GM19043 (cell line): ENCODE measurements around the gene RPL27.
"Not testable (repeated sequence)": the region's sequence is repeated elsewhere in the genome, so short reads cannot be mapped to it uniquely, and the experiment has no call there.

Source experiments
- ATAC-seq: cut with Tn5 transposase; IDR thresholded peaks from one replicate; pipeline ENCODE4 v1.9.1; 2021; ENCODE audit warnings: low read depth; ENCODE audit not compliant: unreplicated experiment

The RPL27 gene

GRCh38 chr17:42997984-42998938, at the start of gene RPL27:
Gene RPL27, plus strand, starts transcription at chr17:42998419. Its CDS starts 332 bp downstream, at chr17:42998751.
- ATAC-seq: peak; percentile 91

DNA sequence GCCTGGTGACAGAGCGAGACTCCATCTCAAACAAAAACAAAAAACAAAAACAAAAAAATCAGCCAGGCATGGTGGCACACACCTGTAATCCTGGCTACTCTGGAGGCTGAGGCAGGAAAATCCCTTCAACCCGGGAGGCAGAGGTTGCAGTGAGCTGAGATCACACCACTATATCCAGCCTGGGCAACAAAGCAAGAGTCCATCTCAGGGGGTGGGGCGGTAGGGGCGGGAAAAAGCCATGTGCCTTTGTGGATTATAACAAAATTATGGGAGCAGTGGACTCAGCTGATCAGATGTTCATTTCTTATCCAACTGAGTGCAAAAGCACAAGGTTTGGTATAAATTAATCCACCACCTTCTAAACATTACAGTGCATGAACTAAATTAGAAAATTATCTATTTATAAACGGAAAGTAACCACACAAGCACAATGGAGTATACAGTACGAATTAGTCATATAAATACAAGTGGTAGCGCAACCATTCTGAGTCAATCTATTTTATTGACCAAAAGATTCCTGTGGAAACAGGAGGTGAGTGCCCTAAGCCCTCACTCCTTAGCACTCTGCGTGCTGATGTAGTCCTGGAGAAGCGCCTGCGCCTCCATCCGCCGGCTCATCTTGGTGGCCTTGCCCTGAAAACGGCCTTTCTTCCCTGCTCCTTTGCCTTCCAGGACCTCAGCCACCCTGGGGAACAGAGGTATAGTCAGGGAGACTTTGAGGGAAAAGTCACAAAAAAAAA, 48.0 kb upstream of the RPL27 start:
- ATAC-seq: no peak

GRCh38 chr17:42953669-42954068, 44.5 kb upstream of the RPL27 start:
- ATAC-seq: no peak

DNA sequence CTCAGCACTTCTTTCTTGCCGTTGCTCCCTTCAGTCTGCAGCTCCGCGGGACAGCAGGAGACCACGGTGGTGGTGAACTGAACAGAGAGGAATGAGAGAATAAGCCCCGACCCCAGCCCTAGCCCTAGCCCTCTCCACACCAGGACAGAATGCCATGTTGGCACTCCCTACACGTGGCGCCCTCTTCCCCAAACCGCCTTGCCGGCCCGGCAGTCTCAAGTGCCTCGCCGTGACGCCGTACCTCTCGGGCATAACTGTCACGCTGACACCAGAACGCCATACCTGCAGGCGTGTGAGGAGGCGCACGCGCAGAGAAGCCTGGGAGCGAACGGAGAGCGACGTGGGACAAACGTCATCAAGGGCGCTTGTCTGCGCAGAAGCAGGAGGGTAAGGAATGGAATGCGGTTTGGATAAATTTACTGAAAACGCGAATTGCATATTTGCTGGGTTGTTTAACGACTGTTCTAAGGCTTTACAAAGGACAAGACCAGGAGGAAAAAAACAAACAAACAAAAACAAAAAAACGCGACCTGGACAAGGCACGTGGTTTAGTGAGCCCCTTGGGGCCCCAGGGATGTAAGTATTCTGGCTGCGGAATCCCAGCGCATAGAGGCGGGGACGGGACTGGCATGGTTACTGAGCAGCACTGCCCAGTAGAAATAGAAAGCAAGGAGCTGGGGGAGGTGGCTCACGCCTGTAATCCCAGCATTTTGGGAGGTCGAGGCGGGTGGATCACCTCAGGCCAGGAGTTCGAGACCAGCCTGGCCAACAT, 33.9 kb upstream of the RPL27 start, which contains the start of gene AARSD1:
AARSD1 (minus strand) TSS at position 294 of the 772 bp plus-strand sequence; CDS start at position 280, 14 bp downstream.
- ATAC-seq: peak; percentile 55

- ATAC-seq: no peak
These were observed 30.3 kb upstream of the RPL27 start for GRCh38 chr17:42967925-42968324.

DNA sequence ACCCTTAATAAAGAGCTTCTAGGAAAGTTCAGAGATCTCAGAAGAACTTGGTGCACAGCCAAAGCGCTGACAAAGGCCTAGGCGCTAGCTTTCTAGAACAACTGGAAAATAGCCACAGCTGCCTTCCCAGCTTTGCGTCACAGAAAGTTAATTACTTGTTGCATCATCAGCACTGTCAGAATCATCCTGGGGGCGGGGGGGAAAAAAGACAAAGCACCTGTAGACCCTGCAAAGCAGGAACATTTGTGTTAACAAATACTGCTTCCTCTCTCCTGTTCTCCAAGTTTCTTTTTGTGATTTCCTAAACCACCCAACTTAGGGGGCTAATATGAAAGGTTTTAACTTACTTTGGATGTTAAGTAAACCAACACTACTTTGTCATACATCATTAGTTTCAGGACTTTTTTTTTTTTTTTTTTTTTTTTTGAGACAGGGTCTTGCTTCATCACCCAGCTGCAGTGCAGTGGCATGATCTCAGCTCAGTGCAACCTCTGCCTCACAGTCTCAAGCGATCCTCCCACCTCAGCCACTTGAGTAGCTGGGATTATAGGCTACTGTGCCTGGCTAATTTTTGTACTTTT, 29.1 kb upstream of the RPL27 start:
- ATAC-seq: no peak

GRCh38 chr17:42971589-42971988, 26.6 kb upstream of the RPL27 start:
- ATAC-seq: no peak

DNA sequence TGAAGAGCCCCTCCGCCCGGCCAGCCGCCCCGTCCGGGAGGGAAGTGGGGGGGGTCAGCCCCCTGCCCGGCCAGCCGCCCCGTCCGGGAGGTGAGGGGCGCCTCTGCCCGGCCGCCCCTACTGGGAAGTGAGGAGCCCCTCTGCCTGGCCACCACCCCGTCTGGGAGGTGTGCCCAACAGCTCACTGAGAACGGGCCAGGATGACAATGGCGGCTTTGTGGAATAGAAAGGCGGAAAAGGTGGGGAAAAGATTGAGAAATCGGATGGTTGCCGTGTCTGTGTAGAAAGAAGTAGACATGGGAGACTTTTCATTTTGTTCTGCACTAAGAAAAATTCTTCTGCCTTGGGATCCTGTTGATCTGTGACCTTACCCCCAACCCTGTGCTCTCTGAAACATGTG, 24.9 kb upstream of the RPL27 start:
- not testable (repeated sequence) for ATAC-seq

DNA sequence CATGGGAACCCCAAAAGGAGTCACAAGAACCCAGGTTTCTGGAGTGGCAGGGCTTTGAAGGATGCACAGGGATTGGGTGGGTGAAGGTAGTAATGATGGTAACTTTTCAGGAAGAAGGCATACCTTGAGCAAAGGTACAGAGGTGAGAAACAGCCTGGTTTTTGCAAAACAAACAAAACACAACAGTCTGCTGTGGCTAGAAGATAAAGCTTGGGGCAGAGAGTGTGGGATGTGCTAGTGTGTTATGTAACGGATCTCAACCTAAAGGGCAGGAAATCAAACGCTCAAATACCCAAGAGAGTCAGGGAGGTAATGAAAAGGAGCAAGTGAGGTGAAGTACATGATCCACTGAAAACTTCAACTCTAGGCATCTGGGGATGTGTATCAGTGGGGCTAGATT, 23.0 kb upstream of the RPL27 start:
- no peak for ATAC-seq

- not testable (repeated sequence) for ATAC-seq
These were observed 22.5 kb upstream of the RPL27 start for GRCh38 chr17:42975701-42976100.

- ATAC-seq: no peak
These were observed 18.5 kb upstream of the RPL27 start, which contains the start of gene PTGES3L for GRCh38 chr17:42979511-42980273. Gene PTGES3L, minus strand, starts transcription at chr17:42980080. Its CDS starts 27 bp downstream, at chr17:42980053.

GRCh38 chr17:42980274-42980765, 17.9 kb upstream of the RPL27 start, which contains the start of gene RUNDC1:
Gene RUNDC1, plus strand, starts transcription at chr17:42980565. Its CDS starts 12 bp downstream, at chr17:42980577.
- peak; percentile 69 for ATAC-seq

DNA sequence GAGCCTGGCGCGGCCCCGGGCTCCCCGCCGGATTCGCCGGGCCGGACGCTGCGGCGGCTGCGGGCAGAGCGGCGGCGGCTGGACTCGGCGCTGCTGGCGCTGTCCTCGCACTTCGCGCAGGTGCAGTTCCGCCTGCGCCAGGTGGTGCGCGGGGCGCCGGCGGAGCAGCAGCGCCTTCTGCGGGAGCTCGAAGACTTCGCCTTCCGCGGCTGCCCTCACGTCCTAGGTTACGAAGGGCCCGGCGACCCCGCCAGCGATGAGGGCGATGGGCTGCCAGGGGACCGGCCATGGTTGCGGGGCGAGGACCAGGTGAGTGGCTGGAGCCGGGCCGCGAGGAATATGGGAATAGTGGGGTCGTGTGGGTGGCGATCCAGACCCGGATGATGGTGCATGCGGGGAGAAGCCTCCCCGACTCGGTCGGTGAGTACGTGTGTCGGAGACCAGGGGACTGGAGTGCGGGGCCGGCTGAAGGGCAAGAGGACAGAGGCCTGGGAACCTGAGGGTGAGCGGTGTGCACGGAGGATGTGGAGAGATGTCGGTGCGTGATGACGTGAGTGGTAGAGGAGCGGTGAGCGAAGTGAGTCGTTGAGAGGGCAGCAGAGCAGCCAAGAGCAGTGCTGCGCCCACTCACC, 17.3 kb upstream of the RPL27 start:
- ATAC-seq: peak; percentile 39

GRCh38 chr17:42982266-42982665, 16.0 kb upstream of the RPL27 start:
- ATAC-seq: no peak

DNA sequence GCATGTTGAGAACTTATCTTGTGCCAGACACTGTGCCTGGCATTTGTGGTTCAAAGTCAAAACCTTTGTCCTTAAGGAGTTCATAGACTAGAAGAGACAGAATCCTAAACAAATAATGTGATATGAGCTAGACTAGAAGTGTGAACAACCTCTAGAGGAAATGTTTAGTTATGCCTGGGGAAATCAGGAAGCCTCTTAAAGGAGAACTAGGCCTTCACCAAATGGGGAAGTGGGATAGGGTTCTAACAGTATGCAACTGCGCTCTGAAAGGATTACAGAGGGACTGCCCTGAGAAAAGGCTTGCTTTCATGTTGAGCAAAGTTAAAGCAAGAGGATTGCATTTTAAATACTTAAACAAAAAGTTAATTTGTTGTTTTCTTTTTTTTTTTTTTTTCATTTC, 13.0 kb upstream of the RPL27 start:
- no peak for ATAC-seq

DNA sequence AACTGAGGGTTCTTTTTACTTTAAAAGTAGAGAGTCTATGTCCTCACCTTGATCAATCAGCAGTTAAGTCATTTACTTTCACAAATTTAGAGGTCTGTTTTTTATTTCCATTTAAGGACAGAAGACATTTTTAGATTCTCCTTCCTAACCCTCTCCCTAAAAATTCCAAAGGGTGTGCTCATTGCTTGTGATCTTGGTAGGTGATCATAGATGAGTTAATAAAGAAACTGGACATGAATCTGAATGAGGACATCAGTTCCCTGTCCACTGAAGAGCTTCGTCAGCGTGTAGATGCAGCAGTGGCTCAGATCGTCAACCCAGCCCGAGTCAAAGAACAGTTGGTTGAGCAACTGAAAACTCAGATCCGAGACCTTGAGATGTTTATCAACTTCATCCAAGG, 9.1 kb upstream of the RPL27 start:
- ATAC-seq: no peak

DNA sequence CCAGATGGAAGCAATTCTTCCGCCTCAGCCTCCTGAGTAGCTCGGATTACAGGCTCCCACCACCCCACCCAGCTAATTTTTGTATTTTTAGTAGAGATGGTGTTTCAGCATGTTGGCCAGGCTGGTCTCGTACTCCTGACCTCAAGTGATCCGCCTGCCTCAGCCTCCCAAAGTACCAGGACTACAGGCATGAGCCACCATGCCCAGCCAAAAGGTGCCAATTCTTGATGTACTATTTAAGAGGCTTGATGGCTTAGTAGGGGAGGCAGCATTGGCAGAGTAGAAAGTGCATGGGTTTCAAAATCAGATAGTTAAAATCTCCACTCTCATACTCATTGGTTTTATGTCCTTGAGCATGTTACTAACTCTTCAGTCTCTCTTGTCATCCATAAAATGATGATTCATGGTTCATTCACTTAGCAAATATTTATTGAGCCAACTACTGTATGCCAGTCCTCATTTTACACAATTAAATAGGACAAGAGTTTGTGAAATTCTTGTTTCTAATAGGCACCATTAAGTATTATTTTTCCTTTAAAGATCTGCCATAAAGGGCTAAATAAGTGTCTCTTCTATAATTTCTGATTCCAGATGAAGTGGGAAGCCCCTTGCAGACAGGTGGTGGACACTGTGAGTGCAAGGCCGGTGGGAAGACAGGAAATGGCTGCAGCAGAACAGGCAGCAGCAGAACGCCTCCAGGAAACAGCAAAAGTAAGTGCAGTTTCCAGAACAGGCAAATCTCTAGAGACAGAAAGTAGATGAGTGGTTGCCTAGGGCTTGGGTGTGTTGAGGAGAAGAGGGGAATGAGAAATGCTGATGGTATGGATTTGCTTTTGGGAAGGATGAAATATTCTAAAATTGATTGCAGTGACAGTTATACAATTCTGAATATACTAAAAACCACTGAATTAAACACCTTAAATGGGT, 8.2 kb upstream of the RPL27 start:
- no peak for ATAC-seq

DNA sequence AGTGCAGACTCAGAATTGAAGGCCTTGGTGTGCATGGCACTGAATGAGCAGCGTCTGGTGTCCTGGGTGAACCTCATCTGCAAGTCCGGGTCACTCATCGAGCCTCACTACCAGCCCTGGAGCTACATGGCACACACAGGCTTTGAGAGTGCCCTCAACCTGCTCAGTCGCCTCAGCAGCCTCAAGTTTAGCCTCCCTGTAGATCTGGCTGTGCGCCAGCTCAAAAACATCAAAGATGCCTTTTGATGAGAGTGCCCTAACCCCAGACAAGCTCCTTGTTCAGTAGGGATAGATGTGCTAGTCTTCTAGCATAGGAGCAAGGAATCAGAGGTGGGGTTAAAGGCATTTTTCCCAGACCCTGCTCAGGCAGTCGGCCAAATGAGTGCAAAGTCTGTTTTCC, 6.7 kb upstream of the RPL27 start:
- no peak for ATAC-seq
